AG08396 (cell line): Measurements from ENCODE around the gene SCNN1A.
A peak's percentile ranks its signal among the peaks of the same experiment; 100 is the strongest.

Experiments
- DNase-seq: peaks from one replicate; pipeline ENCODE4 v3.0.0; 2012; ENCODE audit warnings: low spot score, mixed read lengths

Gene SCNN1A

GRCh38 chr12:6317693-6318439 is 57.5 kb downstream of the SCNN1A start:
- DNase-seq, result no peak

- no peak for DNase-seq
These were observed 58.3 kb downstream of the SCNN1A start for GRCh38 chr12:6316921-6317692.

DNA sequence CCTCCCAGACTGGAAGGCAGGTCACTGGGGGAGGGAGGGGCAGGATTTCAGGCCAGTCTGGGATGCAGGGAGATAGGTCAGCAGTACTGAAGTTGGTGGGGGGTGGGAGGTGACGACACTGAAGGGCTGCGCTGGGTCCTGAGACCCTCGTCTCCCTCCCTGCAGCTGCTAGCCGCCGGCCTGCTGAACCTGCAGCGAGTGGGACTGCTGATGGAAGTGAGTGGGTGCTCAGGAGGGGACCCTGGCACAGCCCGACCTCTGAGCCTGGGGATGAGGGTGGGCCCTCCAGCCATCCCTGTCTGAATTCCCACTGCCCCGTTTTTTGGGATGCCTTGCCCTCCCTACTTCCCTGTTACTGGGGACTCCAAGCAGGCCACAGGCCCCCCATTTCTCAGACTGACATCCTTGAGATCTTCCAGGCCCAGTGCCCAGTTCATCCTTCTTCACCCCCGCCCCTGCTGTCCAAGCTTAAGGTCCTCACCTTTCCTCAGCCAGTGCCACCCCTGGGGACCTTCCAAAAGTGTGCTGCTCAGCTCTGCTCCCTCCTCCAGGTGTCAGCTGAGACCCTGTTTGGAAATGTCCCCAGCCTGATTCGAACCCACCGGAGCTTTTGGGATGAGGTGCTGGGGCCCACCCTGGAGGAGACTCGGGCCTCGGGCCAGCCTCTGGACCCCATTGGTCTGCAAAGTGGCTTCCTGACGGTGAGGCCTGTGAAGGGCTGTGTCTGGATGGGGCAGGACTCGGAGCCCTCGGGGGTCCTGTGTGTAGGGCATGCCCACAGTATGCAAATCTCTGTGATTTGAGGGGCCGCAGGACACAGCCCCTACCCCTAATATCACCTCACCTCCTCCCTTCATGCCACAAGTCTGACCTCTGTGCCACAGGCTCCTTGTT is 59.4 kb downstream of the SCNN1A start:
- DNase-seq, result no peak

DNA sequence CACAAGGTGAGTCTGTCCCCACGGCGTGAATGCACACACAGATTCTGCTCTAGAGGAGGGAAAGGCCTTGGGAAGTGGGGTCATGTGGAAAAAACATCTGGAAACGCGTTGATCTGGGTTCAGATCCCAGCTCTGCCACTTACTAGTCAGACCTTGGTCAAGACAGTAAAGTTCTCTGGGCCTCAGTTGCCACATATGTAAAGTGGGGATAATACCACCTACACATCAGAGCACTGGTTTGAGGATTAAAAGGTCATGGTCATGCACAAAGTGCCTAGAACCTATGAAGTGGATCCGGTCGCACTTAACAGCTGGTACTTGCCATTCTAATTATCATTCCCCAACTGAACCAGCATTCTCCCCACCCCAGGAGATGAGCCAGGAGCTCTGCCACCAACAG is 60.2 kb downstream of the SCNN1A start:
- DNase-seq, result no peak

GRCh38 chr12:6314776-6315175 is 60.6 kb downstream of the SCNN1A start:
- DNase-seq, result no peak

DNA sequence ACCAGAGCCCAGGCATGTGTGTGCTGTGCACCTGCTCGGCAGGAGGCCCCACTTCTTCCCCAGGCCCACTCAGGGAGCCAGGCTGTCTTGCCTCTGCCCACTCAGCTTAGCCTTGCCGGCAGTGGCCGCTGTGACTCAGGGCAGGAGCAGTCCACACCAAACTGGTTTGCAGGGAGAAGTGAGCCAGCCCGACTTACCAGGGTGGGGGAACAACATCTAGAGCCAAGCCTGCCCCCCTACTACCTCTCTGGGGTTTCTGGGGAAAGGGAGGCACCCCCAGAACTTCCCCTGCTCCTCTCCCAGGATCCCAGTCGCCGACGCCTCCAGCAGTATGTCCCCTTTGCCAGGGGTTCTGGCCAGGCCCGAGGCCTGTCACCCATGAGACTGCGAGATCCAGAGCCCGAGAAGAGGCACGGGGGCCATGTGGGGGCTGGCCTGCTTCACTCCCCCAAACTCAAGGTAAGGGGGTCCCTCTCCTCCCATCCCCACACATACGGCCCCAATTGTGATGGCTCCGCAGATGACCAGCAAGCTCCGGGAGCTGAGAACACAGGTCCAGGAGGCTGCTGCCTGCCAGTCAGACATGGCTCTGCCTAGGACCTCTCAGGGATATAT is 61.9 kb downstream of the SCNN1A start:
- no peak for DNase-seq

DNA sequence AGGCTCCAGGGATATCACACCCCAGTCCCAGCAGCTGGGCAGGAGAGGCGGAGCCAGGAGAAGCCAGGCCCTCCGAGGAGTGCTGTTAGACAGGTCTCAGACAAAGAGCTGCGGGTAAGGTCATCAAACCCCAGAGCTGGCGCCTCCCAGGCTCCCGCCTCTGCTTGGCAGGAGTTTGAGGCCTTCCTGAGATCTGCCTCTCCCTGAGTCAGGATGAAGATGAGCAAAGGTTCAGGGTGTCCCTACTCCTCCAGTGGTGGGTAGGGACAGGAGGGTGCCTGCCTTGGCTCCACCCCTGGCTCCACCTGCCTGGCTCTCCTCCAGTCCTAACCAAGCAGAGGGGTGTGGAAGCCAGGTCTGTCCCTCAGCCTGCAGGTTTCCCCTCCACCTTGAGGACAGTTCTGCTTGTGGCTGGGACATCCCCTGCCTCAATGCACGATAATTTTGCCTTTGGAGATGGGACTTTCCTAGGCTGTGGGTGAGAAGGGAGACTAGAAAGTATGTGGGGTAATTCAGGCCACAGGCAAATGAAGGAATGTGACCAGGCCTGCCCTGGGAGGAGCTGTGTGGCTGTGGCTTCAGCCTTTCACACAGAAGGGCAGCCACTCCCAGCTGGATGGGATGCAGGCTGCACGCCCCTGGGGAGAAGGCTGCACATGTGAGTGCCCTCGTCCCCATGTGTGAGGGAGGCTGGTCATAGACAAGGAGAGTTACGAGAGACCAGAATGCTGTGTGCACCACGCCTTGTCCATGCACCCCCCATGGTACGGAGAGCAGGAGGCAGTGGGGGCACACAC is 62.6 kb downstream of the SCNN1A start:
- peak; percentile 70 for DNase-seq

DNA sequence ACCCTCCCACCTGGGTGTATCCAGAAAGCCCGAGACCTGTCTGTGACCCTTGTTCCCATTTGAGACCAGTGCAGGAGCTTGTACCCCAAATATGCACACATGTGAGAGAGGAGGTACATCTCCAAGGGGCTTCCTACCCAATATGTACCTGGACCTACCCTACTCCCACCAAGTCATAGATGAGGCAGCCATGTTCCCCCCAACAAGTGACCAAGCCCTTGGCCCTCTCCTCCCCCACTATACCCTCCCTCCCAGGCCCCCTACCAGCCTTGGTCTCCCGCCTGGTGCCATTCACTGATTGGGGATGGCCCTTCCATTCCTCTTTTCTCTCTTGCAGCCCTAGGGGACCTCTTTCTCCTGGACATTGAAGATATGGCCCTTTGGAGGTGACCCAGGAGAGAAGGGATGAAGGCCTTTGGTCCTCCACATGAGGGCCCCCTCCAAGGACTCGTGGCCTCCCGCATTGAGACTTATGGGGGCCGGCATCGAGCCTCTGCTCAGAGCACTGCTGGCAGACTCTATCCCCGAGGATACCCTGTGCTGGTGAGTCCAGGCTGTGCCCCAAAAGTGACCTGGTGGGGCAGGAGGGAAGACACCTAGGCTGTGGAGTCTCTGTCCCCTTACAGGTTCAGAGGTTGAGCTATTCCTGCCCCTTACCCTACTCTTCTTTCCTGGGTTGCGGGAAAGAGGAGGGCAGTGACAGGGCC is 63.4 kb downstream of the SCNN1A start:
- DNase-seq, result no peak

DNA sequence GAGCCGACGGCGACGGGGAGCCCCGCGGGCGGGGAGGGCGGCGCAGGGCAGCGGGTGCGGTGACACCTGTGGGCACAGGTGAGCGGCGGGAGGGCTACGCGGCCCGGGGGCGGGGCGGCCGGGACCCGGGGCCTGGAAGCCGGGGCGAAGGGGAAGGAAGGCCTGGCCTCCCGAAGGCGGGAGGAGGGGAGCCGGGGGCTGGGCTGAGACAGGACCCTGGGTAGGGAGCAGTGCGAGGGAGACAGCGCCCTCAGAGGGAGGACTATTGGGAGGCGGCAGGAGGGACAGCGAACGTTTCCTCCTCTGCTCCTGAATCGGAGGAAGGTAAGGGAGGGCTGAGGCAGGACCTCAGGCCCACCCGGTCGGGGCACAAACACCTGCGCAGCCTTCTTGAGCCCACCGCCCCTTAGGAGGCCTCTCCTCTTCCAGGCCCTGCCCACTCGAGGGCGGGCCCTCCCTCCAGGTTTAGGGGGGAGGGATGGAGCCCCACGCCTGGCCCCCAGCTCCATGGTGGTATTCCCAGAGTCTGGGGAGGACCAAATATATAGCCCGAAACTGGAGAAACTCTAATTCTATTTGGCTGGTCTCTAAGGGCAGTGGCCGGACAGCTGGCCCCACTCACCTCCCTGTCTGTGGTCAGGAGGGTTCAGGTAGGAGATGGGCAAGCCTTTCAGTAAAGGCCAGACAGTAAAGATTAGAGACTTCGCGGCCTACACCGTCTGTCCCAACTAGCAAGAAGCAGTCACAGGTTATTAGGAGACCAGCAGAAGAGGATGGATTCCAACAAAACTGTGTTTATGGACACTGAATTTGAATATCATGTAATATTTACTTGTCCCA is 64.4 kb downstream of the SCNN1A start:
- no peak for DNase-seq

GRCh38 chr12:6307529-6307928 is 67.8 kb downstream of the SCNN1A start:
- no peak for DNase-seq

DNA sequence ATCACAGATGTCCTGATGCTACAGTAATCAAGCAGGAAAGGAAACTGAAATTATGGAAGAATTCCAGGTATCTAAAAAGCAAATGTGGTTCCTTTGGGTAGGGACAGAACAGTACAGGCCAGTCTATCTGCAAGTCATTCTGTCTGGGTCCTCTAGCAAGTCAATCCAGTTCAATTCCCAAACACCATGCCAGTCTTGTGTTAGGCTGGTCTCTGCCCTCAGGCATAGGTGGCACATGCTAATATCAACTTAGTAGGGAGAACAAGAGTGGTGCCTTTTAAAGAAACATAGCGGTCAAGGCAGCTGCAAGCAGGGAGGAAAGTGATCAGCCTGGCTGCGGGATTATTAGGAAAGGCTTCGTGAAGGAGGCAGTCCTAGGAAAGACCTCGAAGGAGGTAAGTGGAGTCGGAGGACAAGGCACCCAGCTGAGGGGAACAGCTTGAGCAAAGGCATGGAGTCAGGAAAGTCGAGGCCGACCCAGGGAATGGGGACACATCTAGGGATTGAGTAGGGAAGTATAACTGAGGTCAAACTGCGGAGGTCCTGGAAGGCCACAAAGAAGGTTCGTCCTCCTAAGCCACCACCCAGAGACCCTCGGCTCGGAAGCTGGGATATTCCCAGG is 68.7 kb downstream of the SCNN1A start:
- DNase-seq, result no peak

GRCh38 chr12:6306151-6306550 is 69.2 kb downstream of the SCNN1A start:
- no peak for DNase-seq

DNA sequence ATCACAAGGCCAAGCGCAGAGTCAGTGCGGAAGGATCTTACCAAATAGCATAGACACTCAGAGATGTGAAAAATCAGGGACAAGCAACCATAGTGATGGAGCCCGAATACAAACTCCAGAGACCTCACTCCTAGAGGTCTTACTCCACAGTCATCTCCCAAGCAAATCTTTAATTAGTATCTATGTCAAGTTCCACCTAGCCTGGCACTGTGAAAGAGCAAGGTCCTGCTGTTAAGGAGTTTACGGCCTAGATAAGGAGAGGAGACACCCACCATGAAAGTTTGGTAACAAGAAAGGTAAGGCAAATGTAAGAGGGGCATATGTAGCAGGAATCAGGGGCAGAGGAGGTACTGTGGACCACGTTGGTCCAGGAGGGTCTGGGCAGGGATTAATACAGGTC is 72.3 kb downstream of the SCNN1A start:
- DNase-seq, result no peak

GRCh38 chr12:6302621-6303020 is 72.7 kb downstream of the SCNN1A start:
- no peak for DNase-seq

GRCh38 chr12:6301721-6302120 is 73.6 kb downstream of the SCNN1A start:
- no peak for DNase-seq

DNA sequence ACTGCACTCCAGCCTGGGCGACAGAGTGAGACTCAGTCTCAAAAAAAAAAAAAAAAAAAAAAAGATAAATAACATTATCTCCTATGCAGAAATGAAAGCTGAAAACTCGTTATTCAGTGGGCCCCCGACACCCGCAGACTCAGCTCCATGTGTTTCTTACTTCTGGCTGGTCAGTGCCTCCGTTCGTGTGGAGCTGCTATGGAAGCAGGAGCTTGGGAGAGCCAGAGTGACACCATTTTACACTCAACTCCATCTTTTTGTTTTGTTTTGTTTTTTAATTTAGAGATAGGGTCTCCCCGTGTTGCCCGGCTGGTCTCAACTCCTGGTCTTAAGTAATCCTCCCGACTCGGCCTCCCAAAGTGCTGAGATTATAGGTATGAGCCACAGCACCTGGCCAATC is 78.2 kb downstream of the SCNN1A start:
- DNase-seq, result no peak
